Measurements from ENCODE around the gene OR1F1.

DNA sequence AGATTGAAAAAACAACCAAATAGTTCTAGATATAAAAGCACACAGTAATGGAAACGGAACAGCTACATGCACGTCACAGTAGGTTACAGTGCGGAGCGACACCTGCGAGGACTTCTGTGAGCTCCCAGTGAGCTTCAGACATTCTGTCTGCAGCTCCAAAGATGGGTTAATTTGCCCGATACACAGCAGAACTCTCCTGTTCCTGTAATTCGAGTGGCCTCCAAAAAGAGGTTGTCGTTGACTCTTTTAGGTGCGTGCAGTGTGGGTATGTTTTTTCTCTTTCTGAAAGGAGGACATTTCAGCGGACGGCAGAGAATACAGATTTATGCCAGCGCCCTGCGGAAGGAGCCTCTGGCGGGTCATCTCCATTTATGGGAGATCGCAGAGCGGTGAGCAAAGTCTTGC, 2.9 kb downstream of the OR1F1 start:
- TF ChIP-seq GATA3 (IDR thresholded peaks at IDR 0.05; ENCODE audit: low read depth, low read length) = no peak
- no peak for TF ChIP-seq GATA2 (IDR thresholded peaks at IDR 0.05; ENCODE audit: low read depth, low read length)

All from SH-SY5Y (cell line).